GM18505 (cell line): ENCODE results near the gene STAT5B.

Source experiments
- ATAC-seq: cut with Tn5 transposase; IDR thresholded peaks from one replicate; pipeline ENCODE4 v1.9.1; 2021; ENCODE audit not compliant: unreplicated experiment
- POLR2A ChIP-seq: IDR thresholded peaks from 4 replicates; pipeline ENCODE4 v1.6.1; 2011; ENCODE audit warnings: borderline replicate concordance; ENCODE audit not compliant: insufficient read depth, insufficient read length; ENCODE audit errors: extremely low read depth

STAT5B gene

GRCh38 chr17:42179335-42179734 lies 96.9 kb downstream of the STAT5B start:
- TF ChIP-seq POLR2A = no peak
- ATAC-seq = no peak

- no peak for ATAC-seq
- no peak for TF ChIP-seq POLR2A
Observed at GRCh38 chr17:42178817-42179216, 97.4 kb downstream of the STAT5B start.

GRCh38 chr17:42177684-42178083 lies 98.5 kb downstream of the STAT5B start:
- no peak for ATAC-seq
- TF ChIP-seq POLR2A = no peak

GRCh38 chr17:42174126-42174783 lies 101.9 kb downstream of the STAT5B start:
- TF ChIP-seq POLR2A = no peak
- ATAC-seq = no peak

GRCh38 chr17:42171831-42172230 lies 104.4 kb downstream of the STAT5B start:
- TF ChIP-seq POLR2A = no peak
- no peak for ATAC-seq

GRCh38 chr17:42169351-42169750 lies 106.8 kb downstream of the STAT5B start:
- no peak for ATAC-seq
- TF ChIP-seq POLR2A = no peak

- ATAC-seq = no peak
- no peak for TF ChIP-seq POLR2A
Observed at GRCh38 chr17:42167807-42168206, 108.4 kb downstream of the STAT5B start.

- TF ChIP-seq POLR2A = no peak
- no peak for ATAC-seq
Observed at GRCh38 chr17:42166196-42166763, 109.9 kb downstream of the STAT5B start.

- no peak for ATAC-seq
Observed at GRCh38 chr17:42165751-42166150, 110.4 kb downstream of the STAT5B start.

GRCh38 chr17:42163696-42164407 lies 112.3 kb downstream of the STAT5B start:
- no peak for TF ChIP-seq POLR2A
- no peak for ATAC-seq

More at GRCh38 chr17:42165751-42166150, 110.4 kb downstream of the STAT5B start:
- no peak for TF ChIP-seq POLR2A

GRCh38 chr17:42163113-42163512 lies 113.1 kb downstream of the STAT5B start:
- ATAC-seq = no peak
- TF ChIP-seq POLR2A = no peak

GRCh38 chr17:42160531-42160910 lies 115.7 kb downstream of the STAT5B start:
- no peak for ATAC-seq
- no peak for TF ChIP-seq POLR2A

GRCh38 chr17:42159796-42160530 lies 116.2 kb downstream of the STAT5B start:
- no peak for TF ChIP-seq POLR2A
- ATAC-seq = no peak
